Left renal pelvis (tissue), 4 donors: ENCODE data around the gene TP73. TPM values are rescaled to one million over a fixed set of nuclear protein-coding genes. Genes with fewer than 3 reads are reported as not detected.
A peak's percentile ranks its signal among the peaks of the same experiment; 100 is the strongest.
"Not testable (repeated sequence)": the region's sequence is repeated elsewhere in the genome, so short reads cannot be mapped to it uniquely, and the experiment has no call there.

Experiments
- DNase-seq, 4 donors: peaks; one replicate each; pipeline ENCODE4 v3.0.0-alpha.2; 2013; ENCODE audit warnings: low read depth in 4 of 4, low spot score in 3 of 4
- polyA plus RNA-seq, 4 donors: library from polyadenylated mRNA; unstranded; fragments of 120-200 nt; gene quantifications; one replicate each; pipeline ENCODE4 v1.2.1, GENCODE V29; 2013; ENCODE audit not compliant: insufficient read length in 4 of 4

The TP73 gene
- polyA plus RNA-seq, 4 donors: 0.47 to 0.97 (median 0.74) TPM

DNA sequence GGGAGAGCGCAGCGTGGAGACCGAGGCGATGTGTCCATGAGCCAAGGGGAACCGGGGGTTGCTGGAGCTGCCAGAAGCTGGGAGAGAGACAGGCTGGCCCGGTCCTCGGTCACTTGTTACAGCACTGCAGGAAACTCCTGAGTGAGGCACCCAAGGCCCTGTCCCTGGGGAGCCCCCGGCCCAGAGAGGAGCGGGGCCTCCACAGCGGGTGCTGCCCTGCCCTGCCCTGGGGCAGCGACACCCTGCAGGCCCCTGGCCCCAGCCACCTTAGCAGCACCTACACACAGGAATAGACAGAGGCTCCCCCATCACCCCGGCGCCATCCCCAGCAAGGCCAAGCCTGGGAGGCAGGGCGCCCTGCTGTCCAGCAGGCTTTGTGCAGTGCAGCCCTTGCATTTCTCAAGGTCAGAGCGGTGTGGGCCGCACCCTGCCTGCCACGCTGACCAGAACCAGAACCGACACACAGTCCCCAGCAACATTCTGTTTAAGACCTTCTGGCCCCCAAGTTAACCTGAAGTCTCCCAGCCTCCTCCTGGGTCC is 34.4 kb upstream of the TP73 start:
- DNase-seq: no peak

- DNase-seq: no peak
Observed at GRCh38 chr1:3618531-3618880, 33.8 kb upstream of the TP73 start.

DNA sequence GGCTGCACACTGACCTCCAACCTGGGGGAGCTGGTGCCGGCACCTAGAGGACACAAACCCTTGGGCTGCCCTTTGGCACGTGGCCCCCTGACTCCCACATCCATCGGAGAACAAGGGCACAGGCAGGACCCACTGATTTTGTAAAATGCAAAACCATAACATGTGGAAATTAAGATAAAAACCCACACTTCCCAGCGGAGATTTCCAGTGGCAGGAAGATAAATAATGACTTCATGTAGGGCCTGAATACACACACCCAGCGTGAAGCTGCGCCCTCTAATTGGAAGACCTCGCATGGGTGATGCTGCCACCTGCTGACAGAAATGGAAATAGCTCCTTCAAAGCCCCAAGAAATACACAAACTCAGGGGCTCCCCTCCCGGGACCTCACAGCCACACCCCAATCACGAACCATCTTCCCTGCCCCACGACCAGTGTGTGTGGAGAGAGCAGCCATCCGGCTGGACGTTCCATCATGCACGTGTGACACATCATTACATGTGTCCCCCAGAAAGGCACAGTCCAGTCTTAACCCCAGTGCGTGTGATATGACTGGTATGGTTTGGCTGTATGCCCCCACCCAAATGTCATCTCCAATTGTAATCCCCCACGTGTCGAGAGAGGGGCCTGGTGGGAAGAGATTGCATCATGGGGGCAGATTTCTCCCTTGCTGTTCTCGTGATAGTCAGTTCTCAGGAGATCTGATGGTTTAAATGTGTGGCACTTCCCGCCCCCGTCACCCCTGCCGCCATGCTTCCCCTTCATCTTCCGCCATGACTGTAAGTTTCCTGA is 33.2 kb upstream of the TP73 start:
- DNase-seq: peak in 1 of 4 donors; percentile 60

DNA sequence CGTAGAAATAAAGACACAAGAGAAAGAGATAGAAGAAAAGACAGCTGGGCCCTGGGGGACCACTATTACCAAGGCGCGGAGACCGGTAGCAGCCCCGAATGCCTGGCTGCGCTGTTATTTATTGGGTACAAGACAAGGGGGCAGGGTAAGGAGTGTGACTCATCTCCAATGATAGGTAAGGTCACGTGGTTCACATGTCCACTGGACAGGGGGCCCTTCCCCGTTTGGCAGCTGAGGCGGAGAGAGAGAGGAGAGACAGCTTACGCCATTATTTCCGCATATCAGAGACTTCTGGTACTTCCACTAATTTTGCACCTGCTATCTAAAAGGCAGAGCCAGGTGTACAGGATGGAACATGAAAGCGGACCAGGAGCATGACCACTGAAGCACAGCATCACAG is 31.6 kb upstream of the TP73 start:
- no peak for DNase-seq

- DNase-seq: not testable (repeated sequence)
Observed at GRCh38 chr1:3621151-3621671, 31.1 kb upstream of the TP73 start.

DNA sequence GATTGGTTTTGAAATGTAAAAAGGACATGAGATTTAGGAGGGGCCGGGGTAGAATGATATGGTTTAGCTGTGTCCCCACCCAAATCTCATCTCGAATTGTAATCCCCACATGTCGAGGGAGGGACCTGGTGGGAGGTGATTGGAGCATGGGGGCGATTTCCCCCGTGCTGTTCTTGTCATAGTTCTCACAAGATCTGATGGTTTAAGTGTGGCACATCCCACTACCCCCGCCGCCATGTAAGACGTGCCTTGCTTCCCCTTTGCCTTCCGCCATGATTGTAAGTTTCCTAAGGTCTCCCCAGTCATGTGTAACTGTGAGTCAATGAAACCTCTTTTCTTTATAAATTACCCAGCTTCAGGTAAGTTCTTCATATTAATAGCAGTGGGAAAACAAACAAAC is 30.2 kb upstream of the TP73 start:
- not testable (repeated sequence) for DNase-seq

DNA sequence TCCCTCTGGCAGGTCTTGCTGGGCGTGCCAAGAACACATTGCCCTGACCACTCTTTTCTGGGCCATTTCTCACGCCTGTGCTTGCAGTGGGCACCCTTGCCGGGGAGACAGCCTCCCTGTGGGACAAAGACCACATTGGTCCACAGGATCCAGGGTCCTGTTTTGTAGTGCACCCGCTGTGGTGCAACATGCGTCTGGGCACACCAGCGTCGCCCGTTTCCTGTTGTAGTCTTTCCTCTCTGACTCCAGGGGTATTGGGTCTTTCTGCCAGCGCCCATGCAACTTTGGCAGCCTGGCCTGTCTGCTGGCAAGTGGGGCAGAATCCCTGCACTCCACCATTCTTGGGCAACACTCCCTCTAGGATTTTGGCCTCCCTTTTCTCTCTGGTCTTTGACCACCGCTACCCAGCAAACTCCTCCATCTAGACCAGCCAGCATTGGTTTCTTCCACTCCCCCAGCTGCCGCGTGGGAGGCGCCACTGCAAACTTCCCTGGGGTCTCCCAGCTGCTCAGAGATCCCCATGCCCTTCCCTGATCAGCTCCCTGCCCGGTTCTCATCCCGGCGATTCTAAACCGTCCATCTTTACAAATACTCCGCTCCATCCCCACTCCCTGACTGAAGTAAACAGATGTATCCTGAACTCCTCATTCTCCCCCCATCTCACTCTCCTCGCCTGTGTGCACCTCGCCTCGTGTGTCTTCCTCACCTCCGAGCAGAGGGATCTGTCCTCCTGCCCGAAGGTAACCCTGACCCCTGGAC is 28.7 kb upstream of the TP73 start:
- DNase-seq: no peak

DNA sequence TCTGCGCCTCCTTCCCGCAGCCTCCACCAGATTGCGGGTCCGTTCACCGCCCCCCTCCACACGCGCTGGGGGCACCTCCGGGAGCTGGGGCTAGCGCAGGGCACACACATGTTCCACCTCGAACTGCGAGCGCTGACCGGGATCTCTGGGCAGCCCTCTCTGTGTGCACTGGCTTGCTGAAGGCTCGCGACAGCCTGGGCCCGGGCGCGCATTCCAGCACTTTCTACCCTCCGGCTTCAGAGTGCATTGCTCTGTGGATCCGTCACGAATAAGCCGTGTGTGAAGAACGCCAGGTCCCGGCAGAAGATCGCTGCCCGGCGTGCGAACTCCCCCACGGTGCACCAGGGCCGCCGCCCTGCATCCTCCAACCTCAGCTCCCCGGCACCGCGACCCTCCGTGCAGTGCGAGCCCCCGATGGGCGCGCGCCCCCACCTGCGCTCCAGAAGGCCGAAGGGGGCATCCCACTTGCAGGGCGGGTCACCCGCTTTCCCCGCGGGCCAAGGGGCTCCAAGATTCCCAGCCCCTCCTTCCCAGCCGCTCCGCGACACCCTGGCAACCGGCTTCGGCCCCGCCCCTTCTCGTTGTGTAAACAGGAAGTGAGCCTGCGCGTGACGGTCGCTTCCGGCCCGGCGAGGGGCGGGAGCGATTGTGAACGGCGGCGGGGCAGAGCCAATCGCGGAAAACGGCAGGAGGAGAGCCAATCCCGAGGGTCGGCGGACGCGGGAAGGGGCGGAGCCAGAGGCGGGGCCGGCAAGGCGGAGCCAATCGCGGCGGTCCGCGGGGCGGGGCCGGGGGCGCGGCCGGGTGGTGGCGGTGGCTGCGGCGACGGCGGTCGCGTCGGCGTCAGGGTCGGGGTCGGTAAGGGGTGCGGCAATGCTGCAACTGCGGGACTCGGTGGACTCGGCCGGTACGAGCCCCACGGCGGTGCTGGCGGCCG is 27.8 kb upstream of the TP73 start, which contains the start of gene TPRG1L:
Gene TPRG1L, plus strand, starts transcription at position 816 of the 937 bp plus-strand sequence. Its CDS starts 58 bp downstream, at position 874.
- DNase-seq: peak; percentile 88 to 94 (median 92)

DNA sequence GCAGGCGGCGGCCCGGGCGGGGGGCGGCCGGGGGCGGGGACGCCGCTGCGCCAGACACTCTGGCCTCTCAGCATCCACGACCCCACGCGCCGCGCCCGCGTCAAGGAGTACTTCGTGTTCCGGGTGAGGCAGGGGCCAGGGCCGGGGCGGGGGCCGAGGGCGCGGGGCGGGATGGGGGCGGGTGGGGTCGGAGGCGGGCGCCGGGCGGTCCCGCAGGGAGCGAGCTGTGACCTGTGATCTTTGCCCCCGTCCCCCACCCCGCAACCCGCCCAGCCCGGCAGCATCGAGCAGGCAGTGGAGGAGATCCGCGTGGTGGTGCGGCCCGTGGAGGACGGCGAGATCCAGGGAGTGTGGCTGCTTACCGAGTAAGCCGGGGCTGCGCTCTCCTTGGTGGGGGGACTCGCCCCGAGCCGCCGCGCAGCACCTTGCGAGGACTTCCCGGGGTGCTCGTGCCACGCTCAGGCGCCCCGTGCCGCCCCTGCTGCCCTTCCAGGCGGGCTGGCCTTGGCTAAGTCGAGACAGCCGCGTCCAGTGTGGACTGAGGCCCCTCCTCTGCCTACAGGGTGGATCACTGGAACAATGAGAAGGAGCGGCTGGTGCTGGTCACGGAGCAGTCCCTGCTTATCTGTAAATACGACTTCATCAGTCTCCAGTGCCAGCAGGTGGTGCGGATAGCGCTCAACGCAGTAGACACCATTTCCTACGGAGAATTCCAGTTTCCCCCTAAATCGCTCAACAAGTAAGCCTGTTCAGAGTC is 27.0 kb upstream of the TP73 start:
- DNase-seq: no peak

DNA sequence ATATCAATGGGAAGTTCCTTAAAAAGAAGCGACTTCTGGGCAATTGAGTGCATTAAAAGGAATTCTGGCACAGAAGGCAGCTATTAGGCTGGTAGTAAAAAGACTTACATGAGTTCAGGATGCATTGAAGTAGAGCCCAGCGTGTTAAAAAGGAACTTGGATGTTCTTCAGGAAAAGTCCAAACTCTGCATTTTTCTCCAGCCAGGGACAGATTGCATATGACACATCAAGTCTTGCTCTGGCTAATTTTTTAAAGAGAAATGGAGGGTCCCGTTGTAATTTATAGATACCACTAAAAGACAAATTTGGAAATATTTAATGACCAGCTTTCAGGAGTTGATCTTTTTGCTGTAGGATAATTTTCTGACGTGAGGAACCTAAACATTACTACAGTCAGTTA is 26.3 kb upstream of the TP73 start:
- DNase-seq: no peak

DNA sequence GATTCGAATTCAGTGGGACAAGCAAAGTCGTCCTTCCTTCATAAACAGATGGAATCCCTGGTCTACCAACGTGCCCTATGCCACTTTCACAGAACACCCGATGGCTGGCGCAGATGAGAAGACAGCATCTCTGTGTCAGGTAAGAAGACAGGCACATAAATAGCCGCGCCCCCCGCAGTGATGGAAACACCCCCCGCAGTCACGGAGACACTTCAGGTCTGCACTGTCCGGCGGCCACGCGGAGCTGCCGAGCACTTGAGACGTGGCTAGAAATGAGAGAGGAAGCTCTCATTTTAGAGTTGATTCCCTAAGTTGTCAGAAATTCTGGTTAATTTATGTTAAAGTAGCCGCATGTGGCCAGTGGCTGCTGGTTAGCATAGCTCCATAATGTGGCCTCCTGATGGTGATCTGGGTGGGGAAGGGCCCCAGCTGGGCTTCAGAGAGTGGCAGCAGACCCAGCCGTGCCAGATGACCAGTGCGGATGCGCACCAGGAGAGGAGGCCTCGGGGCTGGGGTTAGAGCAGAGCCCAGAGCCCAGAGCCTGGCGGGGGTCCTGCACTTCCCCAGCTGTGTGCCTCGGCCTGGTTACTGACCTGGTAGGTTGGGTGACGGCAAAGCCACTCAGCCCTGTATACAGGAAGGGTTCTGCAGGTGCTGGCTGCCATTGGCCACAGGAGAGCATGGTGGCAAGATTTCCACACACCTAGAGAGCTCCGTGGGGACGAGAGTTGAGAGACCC is 24.6 kb upstream of the TP73 start:
- no peak for DNase-seq

GRCh38 chr1:3628445-3628844 is 23.9 kb upstream of the TP73 start:
- no peak for DNase-seq

DNA sequence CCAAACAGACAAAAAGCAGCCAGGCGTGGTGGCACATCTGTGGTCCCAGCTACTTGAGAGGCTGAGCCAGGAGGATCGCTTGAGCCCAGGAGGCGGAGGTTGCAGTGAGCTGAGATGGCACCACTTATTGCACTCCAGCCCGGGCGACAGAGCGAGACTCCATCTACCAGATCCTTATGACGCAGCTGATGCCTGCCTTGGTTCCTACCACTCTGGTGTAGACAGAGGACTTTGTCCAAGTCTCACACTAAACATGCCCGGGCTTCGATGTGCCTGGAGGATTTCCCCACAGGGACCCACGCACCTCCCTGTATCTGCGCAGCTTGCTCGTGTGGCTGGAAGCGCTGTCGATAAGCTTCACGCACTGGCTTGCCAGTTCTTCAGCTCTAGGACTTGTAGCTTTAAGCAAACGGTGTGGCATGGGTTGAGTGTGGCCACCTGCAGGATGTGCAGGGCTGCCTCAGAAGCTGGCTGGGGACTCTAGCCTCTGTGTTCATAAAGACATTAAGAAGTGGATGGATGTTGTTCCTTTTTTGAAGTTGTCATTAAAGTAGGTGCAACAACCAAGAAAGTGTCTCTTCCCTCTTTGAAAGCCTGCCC is 22.7 kb upstream of the TP73 start:
- DNase-seq: no peak

DNA sequence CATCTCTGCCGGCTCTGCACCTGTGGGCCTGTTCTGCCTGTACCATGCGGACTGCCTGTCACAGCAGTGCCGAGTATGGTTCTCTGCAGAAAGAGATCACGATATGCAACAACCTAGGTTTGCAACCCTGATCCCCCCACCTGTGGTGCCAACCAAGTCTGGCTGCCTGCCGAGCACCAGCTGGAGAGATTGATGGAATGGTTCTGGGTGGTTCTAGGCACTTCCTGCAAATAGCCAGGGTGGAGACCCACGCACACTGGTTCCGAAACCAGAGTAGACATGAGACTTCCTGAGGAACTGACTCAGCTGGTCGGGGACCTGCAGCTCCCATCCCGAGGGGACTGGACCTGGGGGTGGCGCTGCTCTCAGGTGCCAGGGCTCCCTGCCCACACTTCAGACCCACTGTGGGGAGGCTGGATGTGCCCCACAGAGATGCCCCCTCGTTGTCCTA is 22.1 kb upstream of the TP73 start:
- DNase-seq: no peak

- no peak for DNase-seq
Observed at GRCh38 chr1:3630914-3631313, 21.4 kb upstream of the TP73 start.

DNA sequence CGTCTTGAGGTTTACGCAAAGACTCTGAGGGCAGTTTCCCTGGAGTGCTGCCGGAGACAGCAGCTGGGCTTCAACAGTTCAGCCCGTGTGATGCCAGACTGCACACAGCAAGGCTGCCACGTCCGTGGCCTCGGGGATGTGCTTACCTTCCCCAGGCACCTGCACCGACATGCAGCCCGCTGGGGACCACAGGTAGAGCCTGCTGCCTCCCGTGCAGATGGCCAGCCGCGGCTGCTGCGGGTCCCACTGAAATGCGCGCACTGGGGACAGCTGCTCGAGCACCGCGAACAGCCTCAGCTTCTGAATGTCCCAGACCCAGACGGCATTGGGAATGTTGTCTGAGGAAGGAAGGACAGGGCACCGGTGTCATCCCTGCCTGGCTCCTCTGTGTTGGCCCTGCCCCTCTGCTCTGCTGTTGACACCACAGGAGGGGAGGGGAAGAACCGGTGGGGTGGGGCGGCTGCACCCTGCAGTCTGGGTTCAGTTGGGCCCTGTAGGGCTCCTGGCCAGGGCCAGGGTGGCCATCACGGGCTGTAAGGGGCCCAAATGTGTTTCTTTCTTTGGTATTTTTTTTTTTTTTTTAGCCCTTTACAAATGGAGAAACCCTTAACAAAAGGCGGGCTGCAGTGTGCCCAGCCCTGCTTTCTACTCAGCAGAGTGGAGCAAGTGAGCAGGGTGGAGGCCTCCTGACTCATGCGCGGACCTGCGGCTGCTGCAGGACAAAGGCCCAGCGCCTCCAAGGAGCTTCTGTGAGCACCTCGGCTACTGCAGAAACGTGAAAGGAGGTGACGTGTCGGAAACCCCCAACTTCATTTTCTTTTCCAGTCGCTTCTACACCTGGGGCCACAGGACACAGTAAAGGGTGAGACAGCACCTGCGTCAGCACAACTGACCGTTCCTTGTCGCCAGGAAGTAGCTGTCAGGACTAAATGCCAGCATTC is 20.7 kb upstream of the TP73 start:
- DNase-seq: no peak

DNA sequence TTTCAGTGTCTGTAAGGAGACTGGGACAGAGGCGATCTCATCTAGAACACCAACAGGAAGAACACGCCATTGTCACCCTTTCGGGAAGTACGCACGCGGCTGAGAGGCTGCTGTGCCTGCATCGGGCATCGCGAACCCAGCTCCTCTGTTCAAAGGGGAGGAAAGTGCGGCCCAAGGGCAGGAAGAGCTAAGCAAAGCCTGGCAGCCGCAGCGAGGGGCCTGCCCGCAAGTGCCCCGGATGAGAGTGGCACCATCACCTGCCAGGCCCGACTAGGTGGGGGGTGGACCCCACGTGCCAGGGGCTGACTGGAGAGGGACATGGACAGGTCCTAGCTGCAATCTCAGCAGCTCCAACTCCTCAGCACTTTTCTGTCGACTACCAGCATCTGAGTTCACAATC is 20.0 kb upstream of the TP73 start:
- DNase-seq: no peak
